Motor neuron (in vitro differentiated cells): Measurements from ENCODE around the gene SERPIND1. TPM values are rescaled to one million over a fixed set of nuclear protein-coding genes. Genes with fewer than 3 reads are reported as not detected.

ENCODE experiments used
- ATAC-seq, 8 experiments: fragments of 200-7000 bp; cut with Tn5 transposase; replicated peaks in 6 of 8; 2 replicates each; pipeline ENCODE4 v1.8.0; 2021; ENCODE audit warnings: mild to moderate bottlenecking in 8 of 8, moderate library complexity in 8 of 8
- H3K27ac ChIP-seq, 2 donors: fragments of 250-450 bp; sonication (Bioruptor Pico); 2 replicates each; pipeline ENCODE4 v1.9.0; 2021; ENCODE audit warnings: antibody characterized with exemption in 2 of 2, mild to moderate bottlenecking in 2 of 2, moderate library complexity in 1 of 2
- H3K4me1 ChIP-seq, 2 donors: fragments of 250-450 bp; sonication (Bioruptor Pico); replicated peaks in 1 of 2; 2 replicates each; pipeline ENCODE4 v1.6.1; 2021; ENCODE audit warnings: antibody characterized with exemption in 2 of 2, mild to moderate bottlenecking in 2 of 2, moderate library complexity in 1 of 2
- H3K4me3 ChIP-seq, 5 donors: fragments of 250-450 bp; sonication (Bioruptor Pico); 2 replicates each; pipeline ENCODE4 v1.9.0; 2021; ENCODE audit warnings: antibody characterized with exemption in 5 of 5, mild to moderate bottlenecking in 5 of 5, moderate library complexity in 4 of 5
- WGBS, 10 experiments: fragments of 450-650 bp; shearing (Covaris generic); methylation state at CpG; one replicate each; pipeline ENCODE4 v1.0.0; 2022; 5-methylcytosine and 5-hydroxymethylcytosine counted together
- in situ Hi-C, 9 experiments: fragments of 400-800 bp; cut with MboI; loops; one replicate each; pipeline ENCODE4 v1.15.0; 2021; ENCODE audit warnings: low sequenced_read_pairs in 9 of 9, low pct_unique_long_range_greater_than_20kb in 2 of 9; ENCODE audit not compliant: unreplicated experiment in 9 of 9
- total RNA-seq, 8 experiments: library from RNA; unstranded; fragments of 300-600 nt; gene quantifications; 2 replicates each; pipeline versions ENCODE4 v1.2.3 to v1.2.4, GENCODE V29; 2022

Gene SERPIND1
- total RNA-seq, 8 experiments from 2014 or later = 0.17 to 1.8 (median 0.66) TPM

DNA sequence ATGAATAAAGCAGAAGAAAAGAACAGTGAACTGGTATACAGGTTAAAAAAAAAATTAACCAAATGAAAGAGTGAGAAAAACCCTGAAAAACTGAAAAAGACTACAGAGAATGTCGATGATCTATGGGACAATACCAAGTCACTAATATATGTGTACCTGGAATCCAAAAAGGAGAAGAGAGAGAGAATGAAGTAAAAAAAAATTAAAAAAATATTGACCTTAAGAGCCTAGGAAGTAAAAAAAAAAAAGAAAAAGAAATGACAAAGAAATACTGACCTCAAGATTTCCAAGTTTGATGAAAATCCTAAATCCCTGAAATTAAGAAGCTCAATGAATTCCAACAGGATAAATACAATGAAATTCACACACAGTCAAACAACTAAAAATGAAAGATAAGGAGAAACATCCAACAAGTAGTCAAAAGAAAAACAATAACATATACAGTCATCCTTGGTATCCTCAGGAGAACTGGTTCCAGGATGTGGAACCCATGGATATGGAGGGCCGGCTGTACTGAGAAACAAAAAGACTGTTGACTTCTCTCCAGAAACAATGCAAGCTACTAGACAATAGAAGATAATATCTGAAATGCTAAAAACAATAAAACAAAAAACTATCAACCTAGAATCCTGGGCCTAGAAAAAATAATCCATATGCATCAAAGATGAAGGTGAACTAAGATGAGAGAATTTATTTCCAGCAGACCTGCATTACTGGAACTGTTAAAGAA lies 33.5 kb upstream of the SERPIND1 start:
- H3K4me1 ChIP-seq = no peaks in the 10 kb centered on the region
- WGBS, 10 experiments = 86 to 100% (median 97%) methylated on average over 1 to 2 of the region's 2 CpGs
- ATAC-seq = no peak
- H3K4me3 ChIP-seq = no peak overlapping the region
- H3K27ac ChIP-seq = no peak overlapping the region
- in situ Hi-C loops = no loop called here

DNA sequence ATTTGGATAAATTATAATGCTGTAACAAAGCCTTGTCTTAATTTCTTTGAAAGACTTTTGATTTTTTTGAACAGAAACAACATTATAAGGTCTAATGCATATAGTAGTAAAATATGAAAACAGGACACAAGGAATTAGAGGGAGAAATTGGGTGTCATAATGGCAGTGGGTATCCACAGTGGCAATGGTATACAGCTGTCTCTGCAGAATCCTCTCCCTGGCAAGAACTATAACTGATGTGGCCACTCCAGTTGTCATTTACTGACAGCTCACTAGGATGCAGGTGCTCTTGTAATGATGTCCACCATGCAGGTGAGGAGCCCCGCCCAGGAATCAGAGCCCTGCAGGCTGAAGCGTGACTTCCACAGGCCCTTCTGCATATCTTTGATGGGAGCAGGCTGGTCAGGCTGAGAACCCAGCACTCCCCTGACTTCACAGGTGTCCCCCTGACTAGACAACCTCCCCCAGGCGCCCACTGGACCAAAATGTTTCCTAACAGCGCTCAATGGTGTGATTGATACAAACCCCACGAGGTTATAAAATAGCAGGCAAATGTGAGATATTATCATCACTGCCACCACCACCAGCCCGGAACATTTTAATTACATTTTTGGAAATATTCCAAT lies 32.8 kb upstream of the SERPIND1 start:
- in situ Hi-C loops = no loop called here
- Histone ChIP-seq H3K4me1 (no peaks in the 10 kb centered on the region), H3K27ac (no peak overlapping the region), H3K4me3 (no peak overlapping the region)
- 52 to 100% (median 90%) methylated on average over 1 to 5 of the region's 6 CpGs for WGBS, 10 experiments
- no peak for ATAC-seq

GRCh38 chr22:20741634-20742581 lies 32.0 kb upstream of the SERPIND1 start:
- in situ Hi-C loops = no loop called here
- Histone ChIP-seq H3K4me3 (no peak overlapping the region), H3K27ac (no peak overlapping the region), H3K4me1 (no peaks in the 10 kb centered on the region)
- WGBS, 10 experiments = 53 to 98% (median 68%) methylated on average over 3 to 11 of the region's 16 CpGs; no CpG with 5 or more reads in 1 of the 10 experiments
- no peak for ATAC-seq

DNA sequence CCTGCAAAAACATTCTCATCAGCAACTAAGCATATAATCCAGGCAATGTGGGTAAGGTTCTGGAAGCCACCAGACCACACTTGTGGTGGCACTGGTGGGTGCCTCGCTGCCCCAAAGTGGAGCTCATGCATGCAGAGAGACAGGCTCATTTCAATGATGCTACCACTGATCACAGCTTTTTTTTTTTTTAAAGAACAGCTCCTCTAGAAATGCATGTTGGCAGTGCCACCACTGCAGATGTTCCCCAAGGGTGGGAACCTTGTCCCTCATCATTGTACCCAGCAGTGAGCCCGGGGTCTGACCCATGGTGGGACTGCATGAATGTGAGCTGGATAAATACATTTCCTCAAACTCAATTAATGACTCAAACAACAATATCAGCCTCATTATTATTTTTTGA lies 31.1 kb upstream of the SERPIND1 start:
- no peak for ATAC-seq
- no peaks in the 10 kb centered on the region for H3K4me1 ChIP-seq
- H3K27ac ChIP-seq = no peak overlapping the region
- no peak overlapping the region for H3K4me3 ChIP-seq
- in situ Hi-C loops = no loop called here
- WGBS, 10 experiments = 20 to 100% (median 94%) methylated on average over 1 to 2 of the region's 2 CpGs; no CpG with 5 or more reads in 5 of the 10 experiments

DNA sequence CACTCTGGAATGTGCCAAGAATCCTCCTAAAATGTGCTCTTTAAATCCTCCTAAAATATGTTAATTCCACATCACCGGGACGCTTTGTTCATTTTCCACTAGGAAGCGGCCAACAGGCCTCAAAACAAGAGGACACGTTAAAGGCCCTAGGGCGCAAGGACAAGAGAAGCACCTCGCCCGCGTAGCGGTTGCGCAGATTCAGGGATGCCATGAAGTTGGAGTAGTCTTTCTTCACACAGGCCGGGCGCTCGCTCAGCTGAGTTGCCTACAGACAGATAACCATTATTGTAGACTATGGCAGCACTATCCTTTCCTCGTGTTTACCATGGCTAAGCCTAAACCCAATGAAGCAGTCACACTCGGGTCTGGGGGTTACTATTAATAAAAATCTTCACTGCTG lies 29.5 kb upstream of the SERPIND1 start:
- 86 to 100% (median 92%) methylated on average over 2 to 13 of the region's 15 CpGs; no CpG with 5 or more reads in 3 of the 10 experiments for WGBS, 10 experiments
- Histone ChIP-seq H3K4me3 (no peak overlapping the region), H3K4me1 (no peaks in the 10 kb centered on the region), H3K27ac (peak overlapping the region in 1 of 2 donors; percentile 45)
- in situ Hi-C loops = no loop called here
- no peak for ATAC-seq

GRCh38 chr22:20745119-20745518 lies 28.8 kb upstream of the SERPIND1 start:
- 65 to 100% (median 91%) methylated on average over 1 to 3 of the region's 3 CpGs; no CpG with 5 or more reads in 4 of the 10 experiments for WGBS, 10 experiments
- in situ Hi-C loops = no loop called here
- Histone ChIP-seq H3K4me3 (no peak overlapping the region), H3K4me1 (no peaks in the 10 kb centered on the region), H3K27ac (no peak overlapping the region)
- ATAC-seq = peak in 2 of 8 experiments; percentile 61 to 63

DNA sequence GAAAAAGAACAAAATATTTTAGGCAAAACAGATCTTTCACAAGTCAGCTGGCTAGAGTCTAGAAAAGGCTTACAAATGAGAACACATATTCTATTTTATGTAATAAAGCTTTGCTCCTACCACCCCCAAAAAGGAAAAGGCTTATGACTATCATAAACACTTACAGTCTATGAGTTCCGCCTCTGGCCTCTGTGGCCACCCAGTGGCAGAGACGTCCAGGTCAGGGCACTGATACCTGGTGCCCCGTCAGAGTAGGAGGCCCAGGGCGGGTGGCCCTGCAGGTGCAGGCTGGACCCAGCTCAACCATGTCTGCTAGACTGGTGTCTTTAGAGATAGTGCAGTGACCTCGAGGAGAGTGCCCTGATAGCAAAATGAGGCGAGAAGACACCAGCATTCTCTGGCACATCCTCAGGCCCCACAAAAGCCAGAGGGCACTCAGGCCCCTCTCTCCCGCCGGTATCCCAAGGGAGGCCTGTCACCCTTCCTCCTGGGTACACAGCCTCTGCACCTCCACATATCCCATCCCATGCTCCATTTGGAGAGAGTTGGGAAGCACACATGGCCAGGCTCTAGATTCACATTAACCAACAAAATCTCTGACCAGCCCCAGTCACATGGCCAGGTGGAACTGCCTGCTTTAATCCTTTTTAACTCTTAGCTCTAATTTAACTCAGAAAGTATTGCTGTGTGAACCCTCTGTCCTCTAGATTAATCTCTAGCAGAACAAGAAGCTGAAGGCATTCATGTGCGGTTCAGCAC lies 27.3 kb upstream of the SERPIND1 start:
- in situ Hi-C loops = no loop called here
- WGBS, 10 experiments = 92 to 100% (median 97%) methylated on average over 1 to 8 of the region's 9 CpGs; no CpG with 5 or more reads in 4 of the 10 experiments
- ATAC-seq = peak in 3 of 8 experiments; percentile 48 to 70 (median 53)
- H3K4me3 ChIP-seq = no peak overlapping the region
- no peaks in the 10 kb centered on the region for H3K4me1 ChIP-seq
- peak overlapping the region in 1 of 2 donors; percentile 37 for H3K27ac ChIP-seq

GRCh38 chr22:20747223-20747622 lies 26.7 kb upstream of the SERPIND1 start:
- in situ Hi-C loops = no loop called here
- 87 to 100% (median 95%) methylated on average over 1 to 7 of the region's 10 CpGs; no CpG with 5 or more reads in 3 of the 10 experiments for WGBS, 10 experiments
- ATAC-seq = no peak
- H3K4me1 ChIP-seq = no peaks in the 10 kb centered on the region
- H3K4me3 ChIP-seq = no peak overlapping the region
- peak overlapping the region in 1 of 2 donors; percentile 37 for H3K27ac ChIP-seq

DNA sequence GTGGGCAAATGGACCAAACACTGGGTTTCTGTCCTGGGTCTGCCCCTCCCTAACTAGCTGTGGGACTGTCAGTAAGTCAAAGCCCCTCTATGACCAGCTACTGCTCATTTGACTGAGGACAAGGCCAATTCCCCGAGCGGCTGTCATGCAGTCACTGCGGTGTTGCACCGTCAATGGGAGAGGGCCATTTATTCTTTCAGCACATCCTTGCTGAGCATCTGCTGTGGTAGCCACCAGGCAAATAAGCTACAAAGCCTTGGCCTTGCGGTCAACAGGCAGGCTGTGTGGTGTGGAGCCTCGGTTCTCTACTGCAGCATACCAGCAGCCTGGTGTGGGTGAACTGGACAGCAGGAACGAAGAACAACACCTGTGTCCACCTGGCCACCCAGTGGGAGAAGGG lies 25.8 kb upstream of the SERPIND1 start:
- 89 to 90% methylated on average over 3 to 5 of the region's 7 CpGs; no CpG with 5 or more reads in 8 of the 10 experiments for WGBS, 10 experiments
- H3K27ac ChIP-seq = peak overlapping the region in 1 of 2 donors; percentile 15
- no peak for ATAC-seq
- in situ Hi-C loops = no loop called here
- H3K4me1 ChIP-seq = no peaks in the 10 kb centered on the region
- no peak overlapping the region for H3K4me3 ChIP-seq

DNA sequence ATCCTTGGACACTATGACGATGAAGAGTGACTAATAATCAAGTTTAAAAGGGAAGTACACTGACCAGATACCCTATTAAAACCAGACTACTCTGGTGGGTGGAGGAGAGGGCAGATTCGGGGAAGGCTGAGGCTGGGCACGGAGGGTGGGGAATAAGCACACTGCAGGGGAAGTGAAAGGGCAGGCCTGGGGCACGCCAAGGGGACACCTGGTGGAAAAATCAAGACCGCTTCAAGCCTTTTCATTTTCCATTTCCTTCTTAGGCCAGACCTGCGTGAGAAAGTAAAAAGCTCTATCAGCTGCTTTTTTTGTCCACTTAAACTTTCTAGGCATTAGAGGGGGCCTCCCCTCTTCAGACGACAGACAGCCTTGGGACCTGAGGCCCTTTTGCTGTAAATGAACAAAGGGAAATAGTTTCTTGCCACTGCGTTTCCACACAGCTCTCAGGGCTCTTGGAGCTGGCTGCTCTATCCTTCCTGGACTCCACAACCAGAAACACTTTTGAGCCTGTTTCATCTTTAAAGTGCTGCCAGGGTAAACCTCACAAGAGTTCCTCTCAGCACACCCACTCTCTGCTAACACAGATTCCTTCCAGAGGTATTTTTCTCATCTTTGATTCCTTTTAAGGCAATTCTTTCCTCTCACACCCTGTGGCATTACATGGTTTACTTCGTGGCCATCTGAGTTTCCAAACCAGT lies 25.0 kb upstream of the SERPIND1 start:
- H3K27ac ChIP-seq = no peak overlapping the region
- 83 to 95% (median 91%) methylated on average over 1 to 5 of the region's 9 CpGs; no CpG with 5 or more reads in 4 of the 10 experiments for WGBS, 10 experiments
- peak in 1 of 8 experiments; percentile 46 for ATAC-seq

DNA sequence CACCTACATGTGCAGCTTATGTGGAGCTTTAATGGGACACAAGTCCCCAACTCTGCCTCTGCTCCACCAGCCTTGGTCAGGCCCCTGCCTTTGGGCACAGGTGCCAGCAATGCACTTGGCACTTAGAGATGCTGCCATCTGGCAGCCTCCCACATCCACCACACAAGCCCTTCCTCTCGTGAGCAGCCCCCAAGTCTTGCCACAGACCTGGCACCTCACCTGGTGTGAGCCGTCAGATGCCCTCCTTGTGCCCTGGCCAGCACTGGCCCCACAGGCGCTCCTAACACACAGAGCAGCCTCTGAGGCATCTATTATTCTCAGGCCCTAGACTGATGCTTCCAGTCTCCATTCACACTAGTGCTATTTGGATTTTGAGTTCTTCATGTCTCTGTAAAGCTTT lies 24.5 kb upstream of the SERPIND1 start:
- Histone ChIP-seq H3K4me3 (no peak overlapping the region), H3K4me1 (no peaks in the 10 kb centered on the region), H3K27ac (no peak overlapping the region)
- 80 to 100% (median 100%) methylated on average over 1 to 2 of the region's 3 CpGs; no CpG with 5 or more reads in 7 of the 10 experiments for WGBS, 10 experiments
- in situ Hi-C loops = no loop called here
- ATAC-seq = no peak

More for the DNA sequence above, 25.0 kb upstream of the SERPIND1 start:
- Histone ChIP-seq H3K4me1 (no peaks in the 10 kb centered on the region), H3K4me3 (no peak overlapping the region)
- in situ Hi-C loops = no loop called here
